Measurements from ENCODE around the gene KIAA1210.

Gene KIAA1210

GRCh38 chrX:119028733-119029330, 98.8 kb downstream of the KIAA1210 start:
- H3K79me2 ChIP-seq, result no peaks in the 10 kb centered on the region
- H3K27ac ChIP-seq, result no peak overlapping the region
- H3K4me3 ChIP-seq (ENCODE audit: low read depth, low read length), result no peak overlapping the region
- no peaks in the 10 kb centered on the region for H3K27me3 ChIP-seq (ENCODE audit: control insufficient read depth, insufficient read depth, low read length)
- H3K9ac ChIP-seq, result no peak overlapping the region
- TF ChIP-seq CTCF (IDR thresholded peaks at IDR 0.05), result no peak
- H2AFZ ChIP-seq, result no peak overlapping the region
- no peaks in the 10 kb centered on the region for H3K9me3 ChIP-seq (ENCODE audit: control insufficient read depth, low read length)
- no peak overlapping the region for H3K4me2 ChIP-seq (ENCODE audit: low read length)
- H3K4me1 ChIP-seq, result no peaks in the 10 kb centered on the region
- H3K36me3 ChIP-seq (ENCODE audit: control insufficient read depth, insufficient read depth, low read length), result no peaks in the 10 kb centered on the region
